A673 (cell line): ENCODE data around the gene HSPG2.

Source experiments
- EZH2 ChIP-seq: fragments of 200-600 bp; sonication (generic); IDR thresholded peaks from 2 replicates; pipeline ENCODE4 v1.6.1; 2017; ENCODE audit warnings: borderline replicate concordance, low read depth, mild to moderate bottlenecking, mixed read lengths, antibody characterized with exemption, low read length; ENCODE audit not compliant: poor library complexity, severe bottlenecking
- TF ChIP-seq, protein P1 (sequence below): fragments of 300-800, 200-600 bp; sonication (generic); conservative IDR thresholded peaks from 2 replicates; pipeline ENCODE4 v1.5.1; 2017; ENCODE audit warnings: low read depth, mild to moderate bottlenecking, antibody characterized with exemption, low read length, moderate library complexity, mixed read lengths

DNA sequence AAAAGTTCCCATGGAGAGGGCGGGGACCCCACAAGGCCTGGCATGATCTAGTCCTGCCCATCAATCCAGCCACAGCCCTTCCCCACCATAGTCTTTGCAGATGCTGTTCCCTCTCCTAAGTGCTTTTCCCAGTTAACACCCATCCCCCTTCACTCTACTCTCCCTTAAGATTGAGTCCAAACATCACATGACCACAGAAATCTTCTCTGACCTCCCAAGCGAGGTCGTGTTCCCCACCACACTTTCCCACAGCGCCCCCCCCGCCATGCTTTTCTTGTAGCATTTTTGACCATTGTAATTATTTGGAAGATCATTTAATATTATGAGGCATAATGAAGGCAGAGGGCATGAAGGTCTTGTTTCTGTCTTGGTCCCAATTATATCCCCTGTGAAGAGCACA lies 4.3 kb upstream of the HSPG2 start:
- TF ChIP-seq, protein P1, sequence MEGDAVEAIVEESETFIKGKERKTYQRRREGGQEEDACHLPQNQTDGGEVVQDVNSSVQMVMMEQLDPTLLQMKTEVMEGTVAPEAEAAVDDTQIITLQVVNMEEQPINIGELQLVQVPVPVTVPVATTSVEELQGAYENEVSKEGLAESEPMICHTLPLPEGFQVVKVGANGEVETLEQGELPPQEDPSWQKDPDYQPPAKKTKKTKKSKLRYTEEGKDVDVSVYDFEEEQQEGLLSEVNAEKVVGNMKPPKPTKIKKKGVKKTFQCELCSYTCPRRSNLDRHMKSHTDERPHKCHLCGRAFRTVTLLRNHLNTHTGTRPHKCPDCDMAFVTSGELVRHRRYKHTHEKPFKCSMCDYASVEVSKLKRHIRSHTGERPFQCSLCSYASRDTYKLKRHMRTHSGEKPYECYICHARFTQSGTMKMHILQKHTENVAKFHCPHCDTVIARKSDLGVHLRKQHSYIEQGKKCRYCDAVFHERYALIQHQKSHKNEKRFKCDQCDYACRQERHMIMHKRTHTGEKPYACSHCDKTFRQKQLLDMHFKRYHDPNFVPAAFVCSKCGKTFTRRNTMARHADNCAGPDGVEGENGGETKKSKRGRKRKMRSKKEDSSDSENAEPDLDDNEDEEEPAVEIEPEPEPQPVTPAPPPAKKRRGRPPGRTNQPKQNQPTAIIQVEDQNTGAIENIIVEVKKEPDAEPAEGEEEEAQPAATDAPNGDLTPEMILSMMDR: no peak
- no peak for TF ChIP-seq EZH2
